Psoas muscle (tissue), 8 donors: ENCODE results near the gene ANKMY2. TPM values are rescaled to one million over a fixed set of nuclear protein-coding genes. Genes with fewer than 3 reads are reported as not detected.

ENCODE experiments used
- ATAC-seq, 4 donors: fragments of 200-7000 bp; cut with Tn5 transposase; one replicate each; pipeline ENCODE4 v1.9.1; 2020; ENCODE audit warnings: moderate library complexity in 3 of 4, mild to moderate bottlenecking in 2 of 4
- DNase-seq, 2 donors: peaks; one replicate each; pipeline ENCODE4 v3.0.0-alpha.2; 2020
- H3K27ac ChIP-seq: fragments of 200-600 bp; one replicate; pipeline ENCODE4 v1.8.0; 2022
- H3K27me3 ChIP-seq, 3 donors: fragments of 200-600 bp in 1 of 3; one replicate each; pipeline versions ENCODE4 v1.6.1 to v1.8.0; 2013 to 2022; ENCODE audit warnings: low read length in 2 of 3, mild to moderate bottlenecking in 2 of 3, moderate library complexity in 1 of 3; ENCODE audit not compliant: insufficient read depth in 3 of 3
- H3K36me3 ChIP-seq, 2 donors: fragments of 200-600 bp in 1 of 2; one replicate each; pipeline versions ENCODE4 v1.6.1 to v1.8.0; 2013 to 2022; ENCODE audit warnings: low read depth in 1 of 2, mild to moderate bottlenecking in 1 of 2, moderate library complexity in 1 of 2; ENCODE audit not compliant: insufficient read depth in 1 of 2
- H3K4me1 ChIP-seq: fragments of 200-600 bp; one replicate; pipeline ENCODE4 v1.8.0; 2022
- H3K4me3 ChIP-seq: fragments of 200-600 bp; one replicate; pipeline ENCODE4 v1.8.0; 2022; ENCODE audit warnings: mild to moderate bottlenecking
- H3K9me3 ChIP-seq: fragments of 200-600 bp; one replicate; pipeline ENCODE4 v1.8.0; 2022
- WGBS, 3 donors: extraction: QIAGEN DNeasy Blood & Tissue Kit; methylation state at CpG; one replicate each; pipeline versions ENCODE4 v1.1.6 to v1.1.7; 2013; 5-methylcytosine and 5-hydroxymethylcytosine counted together
- intact Hi-C, 2 donors: fragments of 100-400 bp; cut with DNase I; formaldehyde crosslinking; loops; one replicate each; pipeline versions ENCODE4 v1.11.0 to v1.14.2; 2022
- polyA plus RNA-seq, 3 donors: library from polyadenylated mRNA; stranded (reverse); fragments of 200-250 nt; gene quantifications; one replicate each; pipeline ENCODE4 v1.2.3, GENCODE V29; 2013
- total RNA-seq, 4 donors: library from RNA; stranded (reverse); fragmentation: NEBNext Ultra II Directional in 2 of 4; extraction: Animal tissue kit (Norgen Biotek cat#: 25700) in 2 of 4; gene quantifications; one replicate each; pipeline versions ENCODE4 v1.2.1 to v1.2.4, GENCODE V29; 2021 to 2023
- TF ChIP-seq, protein P1 (sequence below): fragments of 200-600 bp; IDR thresholded peaks from one replicate; pipeline ENCODE4 v1.8.0; 2022; ENCODE audit warnings: antibody characterized with exemption
- donor health status: healthy with polysubstance abuse.
- donor health status: DM: no; HTN: no; CAD: no; lungs with moderate emphysema.
- donor health status: Bipolar disorder and iron deficiency.
- donor health status: healthy.
- donor health status: DM: yes; HTN: yes; CAD: no.
- donor health status: DM: no; HTN: no; CAD: no.
- donor health status: DM: no; HTN: no; CAD: no.
- donor health status: DM: yes; HTN: yes; CAD: no.

The ANKMY2 gene
- total and polyA plus RNA-seq, 7 donors: 4.5 to 16.2 (median 9.9) TPM

GRCh38 chr7:16668978-16669377, 23.4 kb upstream of the ANKMY2 start:
- H3K4me1 ChIP-seq: peaks cover 41% of the 10 kb centered on the region
- TF ChIP-seq, protein P1, sequence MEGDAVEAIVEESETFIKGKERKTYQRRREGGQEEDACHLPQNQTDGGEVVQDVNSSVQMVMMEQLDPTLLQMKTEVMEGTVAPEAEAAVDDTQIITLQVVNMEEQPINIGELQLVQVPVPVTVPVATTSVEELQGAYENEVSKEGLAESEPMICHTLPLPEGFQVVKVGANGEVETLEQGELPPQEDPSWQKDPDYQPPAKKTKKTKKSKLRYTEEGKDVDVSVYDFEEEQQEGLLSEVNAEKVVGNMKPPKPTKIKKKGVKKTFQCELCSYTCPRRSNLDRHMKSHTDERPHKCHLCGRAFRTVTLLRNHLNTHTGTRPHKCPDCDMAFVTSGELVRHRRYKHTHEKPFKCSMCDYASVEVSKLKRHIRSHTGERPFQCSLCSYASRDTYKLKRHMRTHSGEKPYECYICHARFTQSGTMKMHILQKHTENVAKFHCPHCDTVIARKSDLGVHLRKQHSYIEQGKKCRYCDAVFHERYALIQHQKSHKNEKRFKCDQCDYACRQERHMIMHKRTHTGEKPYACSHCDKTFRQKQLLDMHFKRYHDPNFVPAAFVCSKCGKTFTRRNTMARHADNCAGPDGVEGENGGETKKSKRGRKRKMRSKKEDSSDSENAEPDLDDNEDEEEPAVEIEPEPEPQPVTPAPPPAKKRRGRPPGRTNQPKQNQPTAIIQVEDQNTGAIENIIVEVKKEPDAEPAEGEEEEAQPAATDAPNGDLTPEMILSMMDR: no peak
- ATAC-seq (peak in 1 of 4 donors; percentile 13), DNase-seq (no peak)
- H3K27me3 ChIP-seq: no peaks in the 10 kb centered on the region
- WGBS, 3 donors: 90 to 98% (median 95%) methylated on average over 5 of the region's 5 CpGs
- intact Hi-C loops: no loop called here
- H3K36me3 ChIP-seq: peaks cover 0 to 14% of the 10 kb centered on the region in 2 donors
- no peaks in the 10 kb centered on the region for H3K9me3 ChIP-seq
- H3K27ac ChIP-seq: peak overlapping the region; percentile 70
- H3K4me3 ChIP-seq: no peak overlapping the region

DNA sequence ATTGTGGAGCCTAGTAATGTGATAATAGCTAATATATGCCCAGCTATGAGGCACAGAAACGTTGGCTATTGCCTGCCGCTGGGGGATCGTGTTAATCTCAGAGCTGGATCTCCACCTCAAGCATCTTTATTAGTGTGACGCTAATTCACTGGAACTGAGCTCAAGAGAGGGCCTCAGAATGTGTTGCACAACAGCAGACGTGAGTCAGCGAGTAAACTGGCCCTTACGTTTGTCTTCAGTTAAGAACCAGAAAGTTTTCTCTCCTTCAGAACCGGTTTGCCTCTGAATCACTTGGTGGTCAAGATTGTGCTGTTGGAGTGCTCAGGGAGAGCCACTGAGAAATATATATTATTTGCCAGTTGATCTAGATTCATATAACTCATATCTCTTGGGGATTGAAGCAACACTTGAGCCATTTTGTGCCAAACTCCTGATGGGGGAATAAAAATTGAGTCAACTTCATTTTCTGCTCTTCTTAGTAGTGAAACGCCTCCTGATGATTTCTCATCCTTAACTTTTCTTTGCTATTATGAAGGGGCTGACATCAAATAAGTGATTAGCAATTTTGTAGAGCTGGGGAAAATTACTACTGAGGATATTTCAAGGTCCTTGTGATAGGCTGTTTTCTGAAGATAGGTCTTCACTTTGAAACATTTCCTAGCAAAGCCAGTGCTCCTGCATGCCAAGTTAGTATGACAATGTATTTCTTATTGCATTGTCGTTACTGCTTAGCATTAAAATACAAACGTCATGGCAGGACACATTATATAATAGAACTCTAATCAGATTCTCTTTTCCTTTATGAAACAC, 22.7 kb upstream of the ANKMY2 start:
- TF ChIP-seq, protein P1: no peak
- Histone ChIP-seq H3K27ac (peak overlapping the region; percentile 70), H3K9me3 (no peaks in the 10 kb centered on the region), H3K27me3 (no peaks in the 10 kb centered on the region), H3K4me3 (peak overlapping the region; percentile 1), H3K4me1 (peaks cover 48% of the 10 kb centered on the region), H3K36me3 (peaks cover 0 to 14% of the 10 kb centered on the region in 2 donors)
- WGBS, 3 donors: 26 to 47% (median 30%) methylated on average over 11 of the region's 11 CpGs
- ATAC-seq (peak; percentile 93 to 98 (median 95)), DNase-seq (peak; percentile 70 to 82)
- intact Hi-C loops: no loop called here

- ATAC-seq: peak in 2 of 4 donors; percentile 13 to 36
- DNase-seq: no peak
- intact Hi-C loops: no loop called here
- H3K27ac ChIP-seq: peak overlapping the region; percentile 70
- TF ChIP-seq, protein P1: no peak
- H3K27me3 ChIP-seq: no peaks in the 10 kb centered on the region
- peaks cover 57% of the 10 kb centered on the region for H3K4me1 ChIP-seq
- H3K4me3 ChIP-seq: no peak overlapping the region
- 49 to 83% (median 64%) methylated on average over 3 of the region's 3 CpGs for WGBS, 3 donors
- peaks cover 0 to 14% of the 10 kb centered on the region in 2 donors for H3K36me3 ChIP-seq
- H3K9me3 ChIP-seq: no peaks in the 10 kb centered on the region
Measured at GRCh38 chr7:16667355-16667754, 21.8 kb upstream of the ANKMY2 start.

DNA sequence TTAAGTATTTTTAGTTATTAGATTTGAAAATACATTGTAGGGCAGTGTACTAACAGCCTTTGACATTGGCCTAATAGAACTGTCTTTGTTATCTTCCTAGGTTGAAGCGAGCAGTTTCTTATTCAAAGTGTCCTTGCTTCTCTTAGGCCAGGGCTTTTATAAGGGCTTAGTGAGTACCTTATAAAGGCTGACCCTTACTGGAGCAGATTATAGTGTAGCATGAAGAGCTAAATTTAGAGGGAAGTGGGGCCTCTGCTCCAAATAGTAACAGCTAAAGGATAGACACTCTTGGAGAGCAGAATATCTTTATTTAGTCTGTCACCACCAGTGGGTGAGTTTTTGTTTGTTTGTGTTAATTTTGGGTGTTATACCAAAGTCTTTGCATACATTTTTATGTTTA, 16.4 kb upstream of the ANKMY2 start:
- Histone ChIP-seq H3K4me3 (peak overlapping the region; percentile 41), H3K4me1 (peaks cover 61% of the 10 kb centered on the region), H3K27me3 (no peaks in the 10 kb centered on the region), H3K9me3 (no peaks in the 10 kb centered on the region), H3K27ac (peak overlapping the region; percentile 82), H3K36me3 (peaks cover 0 to 14% of the 10 kb centered on the region in 2 donors)
- WGBS, 3 donors: 21 to 34% (median 27%) methylated on average over 1 of the region's 1 CpG
- DNase-seq (no peak), ATAC-seq (peak; percentile 67 to 89 (median 87))
- intact Hi-C loops: no loop called here
- TF ChIP-seq, protein P1: no peak
